HCT116 (cell line): ENCODE data around the gene PSORS1C2. TPM values are rescaled to one million over a fixed set of nuclear protein-coding genes. Genes with fewer than 3 reads are reported as not detected.

Experiments used
- ATAC-seq: fragments of 200-7000 bp; cut with Tn5 transposase; 2 replicates; pipeline ENCODE4 v1.9.1; 2020; ENCODE audit warnings: mild to moderate bottlenecking, moderate library complexity
- BruUV-seq: library from RNA; stranded (reverse); fragments of 400-500 nt; replicated peaks from 2 replicates; lab custom pipeline; 2021; lab: Mats Ljungman, UMichigan
- CTCF ChIA-PET: fragments of 300-600 bp; sonication (Branson Sonifier 250); formaldehyde crosslinking; loops from one replicate; lab custom pipeline; 2021; ENCODE audit warnings: antibody characterized with exemption; lab: Charles Lee
- POLR2A ChIA-PET: fragments of 300-600, 350-600 bp; sonication (Branson Sonifier 250); formaldehyde crosslinking; loops from one replicate; lab custom pipeline; 2021; ENCODE audit warnings: antibody characterized with exemption; lab: Charles Lee
- RAD21 ChIA-PET, 2 experiments: fragments of 300-600 bp; sonication (Branson Sonifier 250); formaldehyde crosslinking; loops; one replicate each; lab custom pipeline; 2023; ENCODE audit warnings: low total read pairs in 2 of 2; ENCODE audit not compliant: uncharacterized antibody in 2 of 2, unreplicated experiment in 2 of 2, low non-redundant PET in 1 of 2; lab: Charles Lee
- DNase-seq: peaks from one replicate; pipeline ENCODE4 v3.0.0-alpha.2; 2010; ENCODE audit warnings: low read depth, low spot score
- H2AFZ ChIP-seq: fragments of 200-600 bp; shearing (Covaris generic), sonication (generic); 2 replicates; pipeline ENCODE4 v1.6.1; 2017; ENCODE audit warnings: low read depth, mixed run types, mixed read lengths, antibody characterized with exemption, low read length; ENCODE audit not compliant: poor library complexity, severe bottlenecking
- H3K27ac ChIP-seq: 2 replicates; pipeline ENCODE4 v1.5.1; 2012; ENCODE audit warnings: low read depth, low read length
- H3K27me3 ChIP-seq: fragments of 200-600 bp; sonication (generic); 2 replicates; pipeline ENCODE4 v1.6.1; 2016; ENCODE audit warnings: mixed run types, low read length, mixed read lengths; ENCODE audit not compliant: insufficient read depth
- H3K36me3 ChIP-seq, 2 experiments: fragments of 200-500 bp in 1 of 2; fragments of 200-600 bp in 1 of 2; sonication (Bioruptor generic) in 1 of 2; sonication (generic) in 1 of 2; 2 replicates each; pipeline versions ENCODE4 v1.5.1 to v1.6.1; 2014 to 2016; ENCODE audit warnings: low read length in 2 of 2, inconsistent platforms in 1 of 2, mixed read lengths in 1 of 2, mixed run types in 1 of 2; ENCODE audit not compliant: insufficient read depth in 2 of 2, control insufficient read depth in 1 of 2
- H3K4me1 ChIP-seq, 2 experiments: fragments of 200-600 bp in 1 of 2; sonication (generic) in 1 of 2; 2 replicates each; pipeline versions ENCODE4 v1.5.1 to v1.6.1; 2012 to 2017; ENCODE audit warnings: low read length in 2 of 2, inconsistent platforms in 1 of 2, mild to moderate bottlenecking in 1 of 2, mixed read lengths in 1 of 2, mixed run types in 1 of 2, moderate library complexity in 1 of 2; ENCODE audit not compliant: insufficient read depth in 2 of 2, control insufficient read depth in 1 of 2
- H3K4me2 ChIP-seq: fragments of 200-600 bp; sonication (generic); 2 replicates; pipeline ENCODE4 v1.6.1; 2017; ENCODE audit warnings: mixed run types, low read length, mixed read lengths
- H3K4me3 ChIP-seq, 2 experiments: fragments of 200-600 bp in 1 of 2; sonication (generic) in 1 of 2; replicated peaks in 1 of 2; 2 replicates each; pipeline ENCODE4 v1.5.1; 2011 to 2016; ENCODE audit warnings: low read length in 2 of 2, control low read depth in 1 of 2, low read depth in 1 of 2, mild to moderate bottlenecking in 1 of 2, mixed read lengths in 1 of 2, mixed run types in 1 of 2
- H3K79me2 ChIP-seq: fragments of 200-600 bp; sonication (generic); 2 replicates; pipeline ENCODE4 v1.6.1; 2017; ENCODE audit warnings: mild to moderate bottlenecking, mixed run types, low read length, moderate library complexity, mixed read lengths; ENCODE audit not compliant: insufficient read depth
- H3K9ac ChIP-seq: fragments of 200-600 bp; sonication (generic); 2 replicates; pipeline ENCODE4 v1.6.1; 2016; ENCODE audit warnings: low read length, mixed read lengths
- H3K9me2 ChIP-seq: fragments of 200-600 bp; sonication (generic), shearing (Covaris generic); 2 replicates; pipeline ENCODE4 v1.6.1; 2017; ENCODE audit warnings: mixed run types, mild to moderate bottlenecking, moderate library complexity; ENCODE audit not compliant: insufficient read depth
- H3K9me3 ChIP-seq, 2 experiments: fragments of 200-500 bp in 1 of 2; fragments of 200-600 bp in 1 of 2; sonication (Bioruptor generic) in 1 of 2; sonication (generic) in 1 of 2; 2 replicates each; pipeline ENCODE4 v1.6.1; 2014 to 2017; ENCODE audit warnings: low read length in 2 of 2, mixed read lengths in 2 of 2, inconsistent platforms in 1 of 2, low read depth in 1 of 2, mild to moderate bottlenecking in 1 of 2, mixed run types in 1 of 2, moderate library complexity in 1 of 2; ENCODE audit not compliant: control insufficient read depth in 1 of 2, insufficient read depth in 1 of 2
- H4K20me1 ChIP-seq: fragments of 200-600 bp; sonication (generic), shearing (Covaris generic); 2 replicates; pipeline ENCODE4 v1.6.1; 2017; ENCODE audit warnings: mixed run types, mild to moderate bottlenecking, moderate library complexity; ENCODE audit not compliant: insufficient read depth
- EZH2 ChIP-seq: fragments of 200-600 bp; sonication (generic); IDR thresholded peaks from 2 replicates; pipeline ENCODE4 v1.6.1; 2017; ENCODE audit warnings: antibody characterized with exemption, mixed run types
- FOSL1 ChIP-seq: IDR thresholded peaks from 2 replicates; pipeline ENCODE4 v1.6.1; 2012; ENCODE audit warnings: low read depth
- RAD21 ChIP-seq: IDR thresholded peaks from 2 replicates; pipeline ENCODE4 v1.6.1; 2012; ENCODE audit warnings: low read depth, mild to moderate bottlenecking
- TCF7L2 ChIP-seq: IDR thresholded peaks from 2 replicates; pipeline ENCODE4 v1.7.0; 2011; ENCODE audit warnings: borderline replicate concordance, inconsistent platforms; ENCODE audit not compliant: insufficient read depth, insufficient read length; ENCODE audit errors: extremely low read depth
- ZBTB33 ChIP-seq: IDR thresholded peaks from 2 replicates; pipeline ENCODE4 v1.6.1; 2011; ENCODE audit warnings: mild to moderate bottlenecking, low read length, moderate library complexity; ENCODE audit not compliant: insufficient replicate concordance; ENCODE audit errors: extremely low read depth
- intact Hi-C: fragments of 100-400 bp; cut with micrococcal nuclease; formaldehyde crosslinking; loops from 2 replicates; pipeline ENCODE4 v1.10.0; 2022
- total RNA-seq: library from RNA; stranded (reverse); gene quantifications from one replicate; pipeline ENCODE4 v1.2.1, GENCODE V29; 2021; ENCODE audit not compliant: unreplicated experiment

PSORS1C2 gene
- total RNA-seq, 1 experiment from 2014 or later: not detected

- H3K27ac ChIP-seq: no peak overlapping the region
- H3K36me3 ChIP-seq: no peaks in the 10 kb centered on the region
- no peaks in the 10 kb centered on the region for H4K20me1 ChIP-seq
- no peak overlapping the region for H3K4me3 ChIP-seq
- BruUV-seq: no TSS peak
- ChIA-PET CTCF (no interaction called here), POLR2A (no interaction called here), RAD21 (no interaction called here)
- H3K27me3 ChIP-seq: no peaks in the 10 kb centered on the region
- DNase-seq: no peak
- no peak for ATAC-seq
- no peaks in the 10 kb centered on the region for H3K9me2 ChIP-seq
- H3K4me2 ChIP-seq: no peak overlapping the region
- intact Hi-C loops: no loop called here
- no peaks in the 10 kb centered on the region for H3K79me2 ChIP-seq
- no peak overlapping the region for H3K9ac ChIP-seq
- H2AFZ ChIP-seq: no peak overlapping the region
- H3K4me1 ChIP-seq: peaks cover 3 to 19% of the 10 kb centered on the region in 2 experiments
- TF ChIP-seq ZBTB33 (no peak), EZH2 (no peak), FOSL1 (no peak), TCF7L2 (no peak), RAD21 (no peak)
- H3K9me3 ChIP-seq: no peaks in the 10 kb centered on the region
Observed at GRCh38 chr6:31171931-31172905, 33.4 kb upstream of the PSORS1C2 start.
